ENCODE data around the gene HBA2.

The HBA2 gene

GRCh38 chr16:168424-168823 lies 4.3 kb upstream of the HBA2 start:
- TF ChIP-seq CSDC2 (CRISPR knock-in tag; IDR thresholded peaks at IDR 0.05) (no peak), ZNF70 (CRISPR knock-in tag; IDR thresholded peaks at IDR 0.05) (no peak), TOX (CRISPR knock-in tag; IDR thresholded peaks at IDR 0.05; ENCODE audit: borderline replicate concordance) (no peak), GLIS3 (CRISPR knock-in tag; IDR thresholded peaks at IDR 0.05) (no peak), POU6F1 (CRISPR knock-in tag; IDR thresholded peaks at IDR 0.05; ENCODE audit: borderline replicate concordance, low read depth) (no peak), CSRNP3 (CRISPR knock-in tag; IDR thresholded peaks at IDR 0.05) (no peak), TCF4 (CRISPR knock-in tag; IDR thresholded peaks at IDR 0.05; ENCODE audit: borderline replicate concordance) (no peak), ZNF8 (CRISPR knock-in tag; IDR thresholded peaks at IDR 0.05) (no peak), TSHZ2 (CRISPR knock-in tag; IDR thresholded peaks at IDR 0.05) (no peak), ISL1 (CRISPR knock-in tag; IDR thresholded peaks at IDR 0.05) (no peak), ZC3H10 (CRISPR knock-in tag; IDR thresholded peaks at IDR 0.05) (no peak), OSR1 (CRISPR knock-in tag; IDR thresholded peaks at IDR 0.05) (no peak)
- ATAC-seq = no peak

- no peak for TF ChIP-seq ZNF8 (CRISPR knock-in tag; IDR thresholded peaks at IDR 0.05)
- no peak for TF ChIP-seq CREB5 (CRISPR knock-in tag; IDR thresholded peaks at IDR 0.05; ENCODE audit: low read depth)
- no peak for TF ChIP-seq ZC3H10 (CRISPR knock-in tag; IDR thresholded peaks at IDR 0.05)
- TF ChIP-seq PATZ1 (CRISPR knock-in tag; IDR thresholded peaks at IDR 0.05; ENCODE audit: borderline replicate concordance) = no peak
- no peak for TF ChIP-seq RARB (CRISPR knock-in tag; IDR thresholded peaks at IDR 0.05)
- no peak for TF ChIP-seq TOX (CRISPR knock-in tag; IDR thresholded peaks at IDR 0.05; ENCODE audit: borderline replicate concordance)
- no peak for TF ChIP-seq PPARA (CRISPR knock-in tag; IDR thresholded peaks at IDR 0.05; ENCODE audit: borderline replicate concordance)
- no peak for TF ChIP-seq TCF4 (CRISPR knock-in tag; IDR thresholded peaks at IDR 0.05; ENCODE audit: borderline replicate concordance)
- TF ChIP-seq CSRNP3 (CRISPR knock-in tag; IDR thresholded peaks at IDR 0.05) = no peak
- no peak for TF ChIP-seq ZNF70 (CRISPR knock-in tag; IDR thresholded peaks at IDR 0.05)
- no peak for TF ChIP-seq ZNF565 (CRISPR knock-in tag; conservative IDR thresholded peaks at IDR 0.05; ENCODE audit: low read depth)
- TF ChIP-seq ISL1 (CRISPR knock-in tag; IDR thresholded peaks at IDR 0.05) = no peak
- no peak for TF ChIP-seq CSDC2 (CRISPR knock-in tag; IDR thresholded peaks at IDR 0.05)
- TF ChIP-seq ZFP30 (CRISPR knock-in tag; IDR thresholded peaks at IDR 0.05) = no peak
These were observed 3.7 kb upstream of the HBA2 start for GRCh38 chr16:169014-169413.

GRCh38 chr16:170088-170507 lies 2.6 kb upstream of the HBA2 start:
- peak; percentile 60 for ATAC-seq

More at GRCh38 chr16:169014-169413, 3.7 kb upstream of the HBA2 start:
- ATAC-seq = no peak

All from SK-N-SH treated with all-trans-retinoic acid at 6 μM for 48 hours (cell line).